H9 (cell line): Measurements from ENCODE around the gene HECW1. TPM values are rescaled to one million over a fixed set of nuclear protein-coding genes. Genes with fewer than 3 reads are reported as not detected.

ENCODE experiments used
- DNase-seq: peaks from one replicate; pipeline ENCODE4 v3.0.0-alpha.2; 2017
- H2AFZ ChIP-seq: one replicate; pipeline ENCODE4 v1.6.1; 2013; ENCODE audit warnings: mild to moderate bottlenecking, low read length, control low read depth, moderate library complexity
- H2AK5ac ChIP-seq: 2 replicates; pipeline ENCODE4 v1.6.1; 2013; ENCODE audit warnings: low read length, control low read depth, mixed read lengths; ENCODE audit not compliant: insufficient read length
- H2BK120ac ChIP-seq: one replicate; pipeline ENCODE4 v1.6.1; 2013; ENCODE audit warnings: low read depth, mild to moderate bottlenecking, low read length, control low read depth, inconsistent platforms; ENCODE audit not compliant: poor library complexity, severe bottlenecking
- H2BK12ac ChIP-seq: 2 replicates; pipeline ENCODE4 v1.6.1; 2013; ENCODE audit warnings: low read length, control low read depth, mixed read lengths, low read depth; ENCODE audit not compliant: insufficient read length
- H2BK15ac ChIP-seq: 2 replicates; pipeline ENCODE4 v1.6.1; 2013; ENCODE audit warnings: low read depth, low read length, control low read depth
- H2BK20ac ChIP-seq: one replicate; pipeline ENCODE4 v1.6.1; 2013; ENCODE audit warnings: low read depth, mild to moderate bottlenecking, low read length, control low read depth, inconsistent platforms; ENCODE audit not compliant: poor library complexity, severe bottlenecking
- H2BK5ac ChIP-seq: 2 replicates; pipeline ENCODE4 v1.6.1; 2013; ENCODE audit warnings: low read length, control low read depth, mixed read lengths; ENCODE audit not compliant: insufficient read length
- H3K14ac ChIP-seq: 2 replicates; pipeline ENCODE4 v1.6.1; 2013; ENCODE audit warnings: low read length, control low read depth; ENCODE audit not compliant: insufficient read depth
- H3K18ac ChIP-seq: 2 replicates; pipeline ENCODE4 v1.6.1; 2013; ENCODE audit warnings: low read depth, mild to moderate bottlenecking, mixed read lengths, low read length, control low read depth; ENCODE audit not compliant: insufficient read length
- H3K23ac ChIP-seq: 2 replicates; pipeline ENCODE4 v1.6.1; 2013; ENCODE audit warnings: low read length, control low read depth, mixed read lengths, low read depth; ENCODE audit not compliant: insufficient read length
- H3K23me2 ChIP-seq: 2 replicates; pipeline ENCODE4 v1.6.1; 2013; ENCODE audit warnings: low read depth, mild to moderate bottlenecking, mixed read lengths, low read length, control low read depth; ENCODE audit not compliant: insufficient read length, poor library complexity, severe bottlenecking
- H3K27ac ChIP-seq: 2 replicates; pipeline ENCODE4 v1.5.1; 2013; ENCODE audit warnings: low read length, control low read depth, mixed read lengths, low read depth; ENCODE audit not compliant: insufficient read length
- H3K27me3 ChIP-seq: 2 replicates; pipeline ENCODE4 v1.6.1; 2013; ENCODE audit warnings: low read length, control low read depth, inconsistent platforms; ENCODE audit not compliant: insufficient read depth
- H3K4ac ChIP-seq: 2 replicates; pipeline ENCODE4 v1.6.1; 2013; ENCODE audit warnings: low read depth, mild to moderate bottlenecking, control low read depth, inconsistent platforms, low read length, moderate library complexity
- H3K4me1 ChIP-seq: 2 replicates; pipeline ENCODE4 v1.6.1; 2013; ENCODE audit warnings: low read length, control low read depth, inconsistent platforms; ENCODE audit not compliant: insufficient read depth
- H3K4me2 ChIP-seq: 2 replicates; pipeline ENCODE4 v1.6.1; 2013; ENCODE audit warnings: low read length, control low read depth, mixed read lengths; ENCODE audit not compliant: insufficient read length, insufficient read depth
- H3K56ac ChIP-seq: 2 replicates; pipeline ENCODE4 v1.6.1; 2013; ENCODE audit warnings: low read depth, mild to moderate bottlenecking, mixed read lengths, low read length, control low read depth; ENCODE audit not compliant: insufficient read length
- H3K79me1 ChIP-seq: 2 replicates; pipeline ENCODE4 v1.6.1; 2013; ENCODE audit warnings: low read depth, mild to moderate bottlenecking, moderate library complexity, low read length, control low read depth, inconsistent platforms; ENCODE audit not compliant: insufficient read depth, poor library complexity, severe bottlenecking
- H3K79me2 ChIP-seq: 2 replicates; pipeline ENCODE4 v1.6.1; 2013; ENCODE audit warnings: low read length, control low read depth, inconsistent platforms; ENCODE audit not compliant: insufficient read depth
- H3K9ac ChIP-seq: 2 replicates; pipeline ENCODE4 v1.6.1; 2013; ENCODE audit warnings: low read length, control low read depth, mixed read lengths; ENCODE audit not compliant: insufficient read length; ENCODE audit errors: extremely low read depth
- H3K9me3 ChIP-seq: one replicate; pipeline ENCODE4 v1.6.1; 2013; ENCODE audit warnings: low read depth, low read length, inconsistent platforms; ENCODE audit not compliant: control insufficient read depth
- H3T11ph ChIP-seq: one replicate; pipeline ENCODE4 v1.6.1; 2013; ENCODE audit warnings: mild to moderate bottlenecking, low read length, control low read depth, inconsistent platforms
- H4K20me1 ChIP-seq: one replicate; pipeline ENCODE4 v1.6.1; 2013; ENCODE audit not compliant: control insufficient read depth, insufficient read length, insufficient read depth
- H4K5ac ChIP-seq: 2 replicates; pipeline ENCODE4 v1.6.1; 2013; ENCODE audit warnings: low read depth, mild to moderate bottlenecking, mixed read lengths, low read length, control low read depth; ENCODE audit not compliant: insufficient read length
- H4K8ac ChIP-seq: replicated peaks from 2 replicates; pipeline ENCODE4 v1.6.1; 2013; ENCODE audit warnings: low read length, control low read depth, mixed read lengths, low read depth; ENCODE audit not compliant: insufficient read length
- H4K91ac ChIP-seq: 2 replicates; pipeline ENCODE4 v1.6.1; 2013; ENCODE audit warnings: low read depth, mild to moderate bottlenecking, moderate library complexity, mixed read lengths, low read length, control low read depth; ENCODE audit not compliant: insufficient read length
- H3K27ac Mint-ChIP-seq, 3 experiments: 2 replicates in 2 of 3; 3 replicates in 1 of 3; pipeline ENCODE4 v1.8.0; 2020 to 2021; ENCODE audit warnings: mixed read lengths in 3 of 3, mild to moderate bottlenecking in 1 of 3, moderate library complexity in 1 of 3
- H3K27me3 Mint-ChIP-seq: 2 replicates; pipeline ENCODE4 v1.8.0; 2021; ENCODE audit warnings: low read depth, mild to moderate bottlenecking, moderate library complexity, mixed read lengths
- H3K36me3 Mint-ChIP-seq, 3 experiments: 2 replicates in 2 of 3; 3 replicates in 1 of 3; pipeline ENCODE4 v1.8.0; 2020 to 2021; ENCODE audit warnings: low read depth in 3 of 3, mixed read lengths in 3 of 3; ENCODE audit not compliant: insufficient read depth in 1 of 3
- H3K4me1 Mint-ChIP-seq, 2 experiments: 2 replicates each; pipeline ENCODE4 v1.8.0; 2020; ENCODE audit warnings: mixed read lengths in 2 of 2
- H3K4me3 Mint-ChIP-seq, 2 experiments: 2 replicates in 1 of 2; 3 replicates in 1 of 2; pipeline ENCODE4 v1.8.0; 2020 to 2021; ENCODE audit warnings: mild to moderate bottlenecking in 2 of 2, mixed read lengths in 2 of 2, moderate library complexity in 1 of 2
- H3K9me3 Mint-ChIP-seq, 2 experiments: 2 replicates in 1 of 2; 3 replicates in 1 of 2; pipeline ENCODE4 v1.8.0; 2020; ENCODE audit warnings: mild to moderate bottlenecking in 2 of 2, mixed read lengths in 2 of 2, moderate library complexity in 1 of 2
- CTCF ChIP-seq: fragments of 200-600 bp; sonication (generic); conservative IDR thresholded peaks from 3 replicates; pipeline ENCODE4 v1.8.0; 2021; ENCODE audit warnings: antibody characterized with exemption, mild to moderate bottlenecking
- WGBS: extraction: QIAGEN DNeasy Blood & Tissue Kit; methylation state at CpG from one replicate; pipeline ENCODE4 v1.1.7; 2013; ENCODE audit warnings: missing lambda C conversion rate, low lambda C conversion rate, mixed read lengths; ENCODE audit not compliant: insufficient read length; ENCODE audit errors: extremely low coverage; 5-methylcytosine and 5-hydroxymethylcytosine counted together
- total RNA-seq: library from RNA; stranded (reverse); gene quantifications from 2 replicates; pipeline ENCODE4 v1.2.1, GENCODE V29; 2021

Gene HECW1
- total RNA-seq, 1 experiment from 2014 or later = 5.0 TPM

- no peak overlapping the region for H2AK5ac ChIP-seq
- no peak overlapping the region for H4K8ac ChIP-seq
- no peaks in the 10 kb centered on the region for H4K20me1 ChIP-seq
- no CpG with 5 or more reads among the region's 2 CpGs for WGBS
- H2BK5ac ChIP-seq = no peak overlapping the region
- H3K18ac ChIP-seq = no peak overlapping the region
- Mint-ChIP-seq H3K36me3 (no peaks in the 10 kb centered on the region; a peak in 1 of 7 replicates), H3K27ac (no peak overlapping the region), H3K9me3 (no peaks in the 10 kb centered on the region; a peak in 1 of 5 replicates), H3K4me3 (no peak overlapping the region), H3K4me1 (peaks cover 29 to 34% of the 10 kb centered on the region in 2 experiments), H3K27me3 (peaks cover 11% of the 10 kb centered on the region)
- no peak for DNase-seq
- H2AFZ ChIP-seq = no peak overlapping the region
- no peak overlapping the region for H2BK15ac ChIP-seq
- no peak overlapping the region for H2BK12ac ChIP-seq
- no peak overlapping the region for H3K14ac ChIP-seq
- H3K4ac ChIP-seq = no peak overlapping the region
- H3K4me1 ChIP-seq = peaks cover 5% of the 10 kb centered on the region; the same call in 1 of the 2 replicates
- H4K91ac ChIP-seq = no peak overlapping the region
- no peak overlapping the region for H2BK20ac ChIP-seq
- no peak overlapping the region for H3K56ac ChIP-seq
- H3K27me3 ChIP-seq = no peaks in the 10 kb centered on the region; the same call in 1 of the 2 replicates
- H3K79me1 ChIP-seq = no peaks in the 10 kb centered on the region
- no peak overlapping the region for H3K23ac ChIP-seq
- peaks cover 2% of the 10 kb centered on the region; the same call in 1 of the 2 replicates for H3K79me2 ChIP-seq
- H4K5ac ChIP-seq = no peak overlapping the region
- peaks cover 12% of the 10 kb centered on the region for H3K23me2 ChIP-seq
- no peak overlapping the region for H3K4me2 ChIP-seq
- H2BK120ac ChIP-seq = no peak overlapping the region
- H3K9ac ChIP-seq = no peak overlapping the region
- H3K9me3 ChIP-seq = no peaks in the 10 kb centered on the region
- no peak overlapping the region for H3K27ac ChIP-seq
- no peak for TF ChIP-seq CTCF
- no peak overlapping the region for H3T11ph ChIP-seq
Measured at GRCh38 chr7:43585562-43585961, 473.1 kb downstream of the HECW1 start.
